OCI-LY3 (cell line): ENCODE results near the gene DDX5.

ENCODE experiments used
- EZH2phosphoT487 ChIP-seq: fragments of 200-600 bp; shearing (Covaris generic); IDR thresholded peaks from 2 replicates; pipeline ENCODE4 v1.6.1; 2018; ENCODE audit warnings: antibody characterized with exemption, mixed run types, low read depth
- TF ChIP-seq, protein P1 (sequence below): fragments of 200-600, 300-600 bp; sonication (generic); IDR thresholded peaks from 2 replicates; pipeline ENCODE4 v1.5.1; 2014; ENCODE audit warnings: antibody characterized with exemption, low read length, low read depth

DNA sequence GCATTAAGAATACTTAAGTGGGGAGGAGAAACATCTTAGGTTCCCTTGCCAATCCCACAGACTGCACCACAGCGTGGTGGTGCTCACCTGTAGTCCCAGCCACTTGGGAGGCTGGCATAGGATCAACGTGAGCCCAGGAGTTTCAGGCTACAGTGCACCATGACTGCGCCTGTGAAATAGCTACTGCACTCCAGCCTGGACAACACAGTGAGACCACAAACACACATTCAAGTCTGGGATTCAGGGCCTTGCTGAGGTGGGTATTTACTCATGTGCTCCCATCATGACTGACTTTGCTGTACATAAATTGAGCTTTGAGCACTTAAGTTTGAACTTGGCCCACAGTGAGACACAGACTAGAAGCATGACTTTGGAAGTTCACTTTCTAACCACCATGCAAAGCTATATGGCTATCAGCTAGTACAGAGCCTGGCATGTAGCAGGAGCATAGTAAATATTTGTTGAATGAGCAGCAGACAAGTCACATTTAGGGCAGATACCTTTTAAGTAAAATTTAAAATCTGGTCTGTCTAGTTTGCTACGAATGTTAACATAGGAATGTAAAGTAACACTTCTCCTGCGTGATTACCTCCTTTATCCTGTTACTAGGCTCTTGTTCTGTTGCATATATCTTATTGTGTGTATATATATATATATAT, 34.2 kb upstream of the DDX5 start:
- TF ChIP-seq, protein P1, sequence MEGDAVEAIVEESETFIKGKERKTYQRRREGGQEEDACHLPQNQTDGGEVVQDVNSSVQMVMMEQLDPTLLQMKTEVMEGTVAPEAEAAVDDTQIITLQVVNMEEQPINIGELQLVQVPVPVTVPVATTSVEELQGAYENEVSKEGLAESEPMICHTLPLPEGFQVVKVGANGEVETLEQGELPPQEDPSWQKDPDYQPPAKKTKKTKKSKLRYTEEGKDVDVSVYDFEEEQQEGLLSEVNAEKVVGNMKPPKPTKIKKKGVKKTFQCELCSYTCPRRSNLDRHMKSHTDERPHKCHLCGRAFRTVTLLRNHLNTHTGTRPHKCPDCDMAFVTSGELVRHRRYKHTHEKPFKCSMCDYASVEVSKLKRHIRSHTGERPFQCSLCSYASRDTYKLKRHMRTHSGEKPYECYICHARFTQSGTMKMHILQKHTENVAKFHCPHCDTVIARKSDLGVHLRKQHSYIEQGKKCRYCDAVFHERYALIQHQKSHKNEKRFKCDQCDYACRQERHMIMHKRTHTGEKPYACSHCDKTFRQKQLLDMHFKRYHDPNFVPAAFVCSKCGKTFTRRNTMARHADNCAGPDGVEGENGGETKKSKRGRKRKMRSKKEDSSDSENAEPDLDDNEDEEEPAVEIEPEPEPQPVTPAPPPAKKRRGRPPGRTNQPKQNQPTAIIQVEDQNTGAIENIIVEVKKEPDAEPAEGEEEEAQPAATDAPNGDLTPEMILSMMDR, result no peak
- TF ChIP-seq EZH2phosphoT487, result no peak
